ENCODE data around the gene AVPR2.

DNA sequence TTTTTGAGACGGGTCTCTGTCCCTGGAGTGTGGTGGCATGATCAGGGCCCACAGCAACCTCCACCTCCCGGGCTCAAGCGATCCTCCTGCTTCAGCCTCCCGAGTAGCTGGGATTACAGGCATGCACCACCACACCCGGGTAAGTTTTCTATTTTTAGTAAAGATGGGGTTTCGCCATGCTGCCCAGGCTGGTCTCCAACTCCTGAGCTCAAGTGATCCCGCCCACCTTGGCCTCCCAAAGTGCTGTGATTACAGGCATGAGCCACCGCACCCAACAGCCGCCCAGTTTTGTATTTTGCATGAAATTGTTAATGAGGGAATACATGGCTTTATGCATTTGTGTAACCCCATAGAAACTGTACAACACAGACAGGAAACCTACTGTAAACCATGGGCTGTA lies 24.4 kb downstream of the AVPR2 start:
- TF ChIP-seq CTCF (IDR thresholded peaks at IDR 0.05 in 2 of 3, conservative IDR thresholded peaks at IDR 0.05 in 1 of 3; ENCODE audit: borderline replicate concordance in 1 of 3, insufficient read depth in 1 of 3, low read depth in 2 of 3, low read length in 2 of 3) (no peak), POLR2AphosphoS5 (IDR thresholded peaks at IDR 0.05; ENCODE audit: low read depth, low read length) (no peak), SP1 (IDR thresholded peaks at IDR 0.05; ENCODE audit: low read depth) (no peak), REST (IDR thresholded peaks at IDR 0.05; ENCODE audit: low read depth) (no peak), RAD21 (IDR thresholded peaks at IDR 0.05; ENCODE audit: low read depth) (no peak), ZNF274 (IDR thresholded peaks at IDR 0.05; ENCODE audit: low read depth, low read length) (no peak), YY1 (IDR thresholded peaks at IDR 0.05; ENCODE audit: extremely low read depth, insufficient replicate concordance, low read depth, low read length) (no peak)
- TF ChIP-seq, protein P1, sequence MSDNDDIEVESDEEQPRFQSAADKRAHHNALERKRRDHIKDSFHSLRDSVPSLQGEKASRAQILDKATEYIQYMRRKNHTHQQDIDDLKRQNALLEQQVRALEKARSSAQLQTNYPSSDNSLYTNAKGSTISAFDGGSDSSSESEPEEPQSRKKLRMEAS (IDR thresholded peaks at IDR 0.05), result no peak

Measured in HCT116 (cell line).